Gastrocnemius medialis (tissue), 4 donors: ENCODE data around the gene SYNDIG1L. TPM values are rescaled to one million over a fixed set of nuclear protein-coding genes. Genes with fewer than 3 reads are reported as not detected.
"Not testable (repeated sequence)": the region's sequence is repeated elsewhere in the genome, so short reads cannot be mapped to it uniquely, and the experiment has no call there.

Source experiments
- ATAC-seq, 2 donors: fragments of 150-250 bp; one replicate each; pipeline ENCODE4 v1.9.1; 2016
- DNase-seq, 2 donors: peaks; one replicate each; pipeline ENCODE4 v3.0.0-alpha.2; 2019
- H3K27ac ChIP-seq, 4 donors: fragments of 200-600 bp; sonication (generic); 1 replicate in 1 of 4; 2 replicates in 3 of 4; pipeline ENCODE4 v1.5.1; 2016 to 2018; ENCODE audit warnings: mild to moderate bottlenecking in 2 of 4, moderate library complexity in 1 of 4
- H3K27me3 ChIP-seq, 3 donors: fragments of 200-600 bp; sonication (generic) in 2 of 3; 1 replicate in 1 of 3; 2 replicates in 2 of 3; pipeline versions ENCODE4 v1.5.1 to v1.6.0; 2016 to 2019; ENCODE audit warnings: mild to moderate bottlenecking in 1 of 3, moderate library complexity in 1 of 3
- H3K36me3 ChIP-seq, 2 donors: fragments of 200-600 bp; sonication (generic) in 1 of 2; one replicate each; pipeline ENCODE4 v1.5.1; 2017 to 2018
- H3K4me1 ChIP-seq, 2 donors: fragments of 200-600 bp; sonication (generic) in 1 of 2; one replicate each; pipeline ENCODE4 v1.5.1; 2016 to 2017; ENCODE audit warnings: mild to moderate bottlenecking in 2 of 2
- H3K4me3 ChIP-seq, 4 donors: fragments of 200-600 bp; sonication (generic) in 3 of 4; 1 replicate in 1 of 4; 2 replicates in 3 of 4; pipeline ENCODE4 v1.5.1; 2016 to 2019; ENCODE audit warnings: mild to moderate bottlenecking in 2 of 4
- H3K9me3 ChIP-seq, 3 donors: fragments of 200-600 bp; sonication (generic) in 2 of 3; 1 replicate in 1 of 3; 2 replicates in 2 of 3; pipeline ENCODE4 v1.5.1; 2016 to 2019
- CTCF ChIP-seq, 5 experiments: fragments of 450-650 bp in 3 of 5; fragments of 200-600 bp in 2 of 5; sonication (generic) in 2 of 5; IDR thresholded peaks in 4 of 5; conservative IDR thresholded peaks in 1 of 5; 1 replicate in 4 of 5; 2 replicates in 1 of 5; pipeline ENCODE4 v1.5.1; 2016 to 2019; ENCODE audit warnings: antibody characterized with exemption in 5 of 5, mild to moderate bottlenecking in 3 of 5, moderate library complexity in 3 of 5
- POLR2A ChIP-seq, 2 donors: fragments of 450-650 bp; IDR thresholded peaks; one replicate each; pipeline ENCODE4 v1.6.1; 2017; ENCODE audit warnings: antibody characterized with exemption in 2 of 2, mild to moderate bottlenecking in 2 of 2, moderate library complexity in 2 of 2
- in situ Hi-C, 4 donors: fragments of 200-750 bp; cut with MboI; loops; one replicate each; pipeline versions ENCODE4 v1.15.0 to v1.8.0; 2017; ENCODE audit warnings: low sequenced_read_pairs in 4 of 4
- intact Hi-C: fragments of 100-400 bp; cut with DNase I; formaldehyde crosslinking; loops from one replicate; pipeline ENCODE4 v1.15.1; 2023; ENCODE audit warnings: low total_unique reads
- total RNA-seq, 4 donors: library from RNA; depleted of rRNA; stranded (reverse); fragments of >200 nt; gene quantifications; one replicate each; pipeline versions ENCODE4 v1.1.0 to v1.2.3, GENCODE V29; 2016

The SYNDIG1L gene
- total RNA-seq, 4 donors from 2014 or later, result not detected

DNA sequence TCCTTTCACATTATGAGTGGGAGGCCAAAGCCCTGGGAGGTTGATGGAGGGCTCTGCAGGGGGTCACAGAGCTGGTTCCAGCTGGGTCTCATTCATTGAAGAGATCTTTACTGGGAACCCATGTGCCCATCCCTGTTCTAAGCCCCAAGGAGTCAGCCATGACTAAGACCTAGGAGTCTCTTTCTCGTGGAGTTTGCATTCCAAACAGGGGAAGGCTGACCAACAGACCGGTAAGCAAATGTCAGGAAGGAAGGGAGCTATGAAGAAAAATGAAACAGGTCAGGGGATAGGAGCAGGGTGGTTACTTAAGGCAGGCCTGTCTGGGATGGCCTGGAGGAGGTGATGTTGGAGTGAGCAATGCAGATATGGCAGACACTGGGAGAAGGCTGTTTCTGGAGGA, 31.5 kb downstream of the SYNDIG1L start:
- DNase-seq (no peak), ATAC-seq (no peak)
- TF ChIP-seq POLR2A (IDR thresholded peaks at IDR 0.05), result no peak
- Histone ChIP-seq H3K36me3 (no peaks in the 10 kb centered on the region), H3K4me3 (no peak overlapping the region), H3K27ac (no peak overlapping the region), H3K9me3 (no peaks in the 10 kb centered on the region), H3K27me3 (peaks cover 0 to 5% (median 0%) of the 10 kb centered on the region in 3 donors), H3K4me1 (no peaks in the 10 kb centered on the region)
- intact Hi-C loops, result no loop called here
- in situ Hi-C loops, result no loop called here

DNA sequence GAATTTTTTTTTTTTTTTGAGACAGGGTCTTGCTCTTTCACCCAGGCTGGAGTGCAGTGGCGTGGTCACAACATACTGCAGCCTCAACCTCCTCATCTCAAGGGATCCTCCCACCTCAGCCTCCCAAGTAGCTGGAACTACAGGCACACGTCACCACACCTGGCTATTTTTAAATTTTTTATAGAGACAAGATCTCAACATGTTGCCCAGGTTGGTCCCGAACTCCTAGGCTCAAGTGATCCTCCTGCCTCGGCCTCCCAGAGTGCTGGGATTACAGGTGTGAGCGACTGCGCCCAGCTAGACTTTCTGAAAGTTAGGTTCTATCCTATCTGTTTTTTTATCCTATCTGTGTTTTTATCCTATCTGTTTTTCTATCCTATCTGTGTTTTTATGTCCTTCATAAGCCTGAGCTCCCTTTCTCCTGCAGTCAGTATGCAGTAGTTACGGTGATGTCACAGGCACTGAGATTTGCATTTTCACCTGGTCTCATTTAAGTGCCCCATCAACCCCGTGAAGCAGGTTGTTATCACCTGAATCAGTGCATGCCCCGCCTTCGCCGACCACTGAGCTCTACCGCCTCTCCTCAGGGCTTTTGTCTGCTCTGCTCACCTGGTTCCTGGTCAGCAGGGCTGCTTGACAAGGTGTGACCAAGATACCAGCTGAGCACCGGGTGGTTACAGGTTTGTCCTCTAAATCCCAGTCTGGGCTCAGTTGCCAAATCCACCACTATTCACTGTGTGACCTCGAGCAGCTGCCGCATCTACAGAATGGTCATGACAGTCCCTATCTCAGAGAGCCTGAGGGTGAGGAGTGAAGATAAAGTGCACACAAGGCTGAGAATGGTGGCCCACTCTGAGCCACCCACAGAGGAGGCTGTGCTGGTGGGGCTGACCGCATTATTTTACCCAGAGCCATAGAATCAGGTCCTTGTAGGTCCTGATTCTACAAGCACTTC, 33.1 kb downstream of the SYNDIG1L start:
- no peaks in the 10 kb centered on the region for H3K9me3 ChIP-seq
- no peaks in the 10 kb centered on the region for H3K36me3 ChIP-seq
- in situ Hi-C loops, result no loop called here
- H3K27me3 ChIP-seq, result peaks cover 0 to 5% (median 0%) of the 10 kb centered on the region in 3 donors
- H3K27ac ChIP-seq, result no peak overlapping the region
- ATAC-seq (no peak), DNase-seq (no peak)
- intact Hi-C loops, result no loop called here
- TF ChIP-seq CTCF (IDR thresholded peaks at IDR 0.05 in 4 of 5, conservative IDR thresholded peaks at IDR 0.05 in 1 of 5) (no peak), POLR2A (IDR thresholded peaks at IDR 0.05) (no peak)
- H3K4me3 ChIP-seq, result no peak overlapping the region
- no peaks in the 10 kb centered on the region for H3K4me1 ChIP-seq

DNA sequence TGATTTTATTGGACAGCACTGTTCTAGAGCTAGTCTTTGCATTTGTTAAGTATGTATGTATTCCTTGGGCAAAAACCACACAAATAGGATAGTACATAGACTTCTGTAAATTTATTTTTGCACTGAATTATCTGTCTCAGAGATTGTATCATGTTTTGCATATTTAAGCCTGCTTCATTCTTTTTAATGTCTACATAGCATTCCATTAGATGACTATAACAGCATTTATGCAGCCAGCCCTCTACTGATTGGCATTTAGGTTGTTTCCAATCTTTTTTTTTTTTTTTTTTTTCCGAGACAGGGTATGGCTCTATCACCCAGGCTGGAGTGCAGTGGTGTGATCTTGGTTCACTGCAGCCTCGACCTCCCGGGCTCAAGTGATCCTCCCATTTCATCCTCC, 34.5 kb downstream of the SYNDIG1L start:
- H3K36me3 ChIP-seq, result no peaks in the 10 kb centered on the region
- ATAC-seq (no peak), DNase-seq (no peak)
- no peaks in the 10 kb centered on the region for H3K9me3 ChIP-seq
- TF ChIP-seq CTCF (IDR thresholded peaks at IDR 0.05 in 4 of 5, conservative IDR thresholded peaks at IDR 0.05 in 1 of 5), result no peak
- no peak for TF ChIP-seq POLR2A (IDR thresholded peaks at IDR 0.05)
- no peaks in the 10 kb centered on the region for H3K4me1 ChIP-seq
- no peak overlapping the region for H3K4me3 ChIP-seq
- H3K27me3 ChIP-seq, result peaks cover 0 to 5% (median 0%) of the 10 kb centered on the region in 3 donors
- intact Hi-C loops (no loop called here), in situ Hi-C loops (no loop called here)
- H3K27ac ChIP-seq, result no peak overlapping the region

DNA sequence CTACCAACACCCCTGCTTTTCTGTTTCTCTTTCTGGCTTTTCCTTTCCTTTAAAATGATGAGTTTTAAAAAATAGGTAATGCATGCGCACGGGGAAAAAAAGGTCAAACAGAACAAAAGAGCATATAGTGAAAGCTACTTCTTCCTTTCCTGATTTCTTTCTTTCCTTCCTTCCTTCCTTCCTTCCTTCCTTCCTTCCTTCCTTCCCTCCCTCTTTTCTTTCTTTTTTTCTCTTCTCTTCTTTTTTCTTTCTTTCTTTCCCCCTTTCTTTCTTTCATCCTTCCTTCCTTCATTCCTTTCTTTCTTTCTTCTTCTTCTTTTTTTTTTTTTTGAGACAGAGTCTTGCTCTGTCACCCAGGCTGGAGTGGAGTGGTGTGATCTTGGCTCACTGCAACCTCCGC, 35.5 kb downstream of the SYNDIG1L start:
- in situ Hi-C loops, ATAC-seq, H3K9me3 ChIP-seq, H3K36me3 ChIP-seq, DNase-seq, H3K4me3 ChIP-seq, H3K27me3 ChIP-seq, intact Hi-C loops, H3K27ac ChIP-seq, H3K4me1 ChIP-seq: not testable (repeated sequence)

- no peak for TF ChIP-seq CTCF (IDR thresholded peaks at IDR 0.05 in 4 of 5, conservative IDR thresholded peaks at IDR 0.05 in 1 of 5)
- no peak for TF ChIP-seq POLR2A (IDR thresholded peaks at IDR 0.05)
- H3K9me3 ChIP-seq, result no peaks in the 10 kb centered on the region
- no peaks in the 10 kb centered on the region for H3K4me1 ChIP-seq
- no peak overlapping the region for H3K27ac ChIP-seq
- H3K36me3 ChIP-seq, result no peaks in the 10 kb centered on the region
- in situ Hi-C loops (no loop called here), intact Hi-C loops (no loop called here)
- no peak overlapping the region for H3K4me3 ChIP-seq
- DNase-seq (no peak), ATAC-seq (no peak)
- peaks cover 0 to 4% (median 0%) of the 10 kb centered on the region in 3 donors for H3K27me3 ChIP-seq
Observed at GRCh38 chr14:74389980-74390379, 36.0 kb downstream of the SYNDIG1L start.
